ENCODE data around the gene ZRANB1. TPM values are rescaled to one million over a fixed set of nuclear protein-coding genes. Genes with fewer than 3 reads are reported as not detected.

The ZRANB1 gene
- polyA plus RNA-seq, 1 experiment, result 9.3 TPM

DNA sequence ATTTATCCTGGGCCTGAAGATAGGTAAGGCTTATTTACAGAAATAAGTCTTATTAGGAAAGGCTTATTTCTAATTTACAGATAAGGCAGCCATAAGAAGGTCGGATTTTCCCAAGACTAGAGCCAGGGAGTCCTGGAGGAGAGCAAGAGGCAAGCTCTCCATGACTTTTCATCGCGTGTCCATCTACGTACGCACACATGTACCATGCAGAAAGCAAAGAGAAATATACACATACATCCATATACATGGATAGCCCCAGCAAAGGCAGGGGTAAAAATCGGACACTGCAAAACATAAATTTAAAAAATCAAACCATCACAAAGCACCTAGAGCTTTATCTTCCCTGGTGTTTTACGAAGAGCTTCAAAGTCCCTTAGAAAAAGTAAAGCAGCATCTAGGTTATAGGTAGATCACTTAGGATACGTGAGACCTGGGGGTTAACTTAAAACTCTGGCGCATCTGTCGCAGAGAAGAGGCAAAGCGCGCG lies 25.8 kb upstream of the ZRANB1 start:
- POLR2A ChIA-PET, result no interaction called here
- CTCF ChIA-PET, result interaction anchor here (0.9 to 1.5 kb wide), 2 partner anchors 12 to 384 kb away, joined by 3 read pairs; no protein-coding TSS in a partner anchor
- H3K27me3 ChIP-seq (ENCODE audit: control insufficient read depth, insufficient read depth, low read length), result no peaks in the 10 kb centered on the region
- no peak for DNase-seq (ENCODE audit: low read depth)
- no peak for TF ChIP-seq CTCF (IDR thresholded peaks at IDR 0.05; ENCODE audit: insufficient read depth, low read depth, low read length)
- peak overlapping the region; percentile 92 for H3K4me3 ChIP-seq (ENCODE audit: low read depth, low read length)
- H3K36me3 ChIP-seq (ENCODE audit: control insufficient read depth, insufficient read depth, low read length), result no peaks in the 10 kb centered on the region

DNA sequence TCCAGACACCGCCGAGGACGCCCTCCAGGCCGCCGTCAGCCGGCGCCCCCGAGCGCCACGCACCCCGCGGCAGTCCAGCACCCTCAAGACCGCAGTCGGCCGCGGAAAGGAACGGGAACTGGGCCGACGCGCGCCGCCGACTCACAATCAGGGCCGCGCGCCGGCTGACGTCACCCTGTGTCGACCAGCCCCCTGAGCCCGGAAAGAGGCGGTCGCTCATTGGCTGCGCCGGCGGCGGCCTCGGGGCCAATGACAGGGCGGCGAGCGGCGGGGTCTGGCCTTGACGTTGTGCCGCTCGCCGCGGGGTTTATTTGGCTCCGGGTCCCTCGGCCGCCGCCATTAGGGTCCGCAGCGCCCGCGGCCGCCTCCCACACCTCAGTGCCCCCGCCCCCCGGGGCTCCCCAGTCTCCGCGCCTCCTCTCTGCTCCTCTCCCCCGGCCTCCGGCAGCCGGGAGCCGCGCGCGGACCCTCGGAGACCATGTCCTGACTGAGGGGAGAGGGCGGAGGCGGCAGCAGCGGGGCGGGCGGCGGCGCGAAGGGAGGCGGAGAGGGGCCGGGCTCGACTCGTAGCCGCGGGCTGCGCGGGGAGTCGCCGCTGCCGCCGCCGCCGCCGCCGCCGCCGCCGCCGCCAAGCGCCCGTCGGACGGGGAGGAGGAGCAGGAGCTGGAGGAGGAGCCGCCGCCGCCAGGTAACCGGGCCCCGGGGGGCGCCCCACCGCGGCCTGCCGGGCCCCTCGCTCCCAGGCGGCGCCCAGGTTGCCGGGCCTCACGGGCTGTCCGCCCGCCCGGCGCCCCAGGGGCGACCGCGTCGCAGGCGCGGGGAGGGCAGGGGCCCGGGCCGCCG lies 25.1 kb upstream of the ZRANB1 start:
- POLR2A ChIA-PET, result no interaction called here
- CTCF ChIA-PET, result interaction anchor here (0.6 to 1.5 kb wide), 4 partner anchors 13 to 384 kb away, joined by 3 read pairs; no protein-coding TSS in a partner anchor

DNA sequence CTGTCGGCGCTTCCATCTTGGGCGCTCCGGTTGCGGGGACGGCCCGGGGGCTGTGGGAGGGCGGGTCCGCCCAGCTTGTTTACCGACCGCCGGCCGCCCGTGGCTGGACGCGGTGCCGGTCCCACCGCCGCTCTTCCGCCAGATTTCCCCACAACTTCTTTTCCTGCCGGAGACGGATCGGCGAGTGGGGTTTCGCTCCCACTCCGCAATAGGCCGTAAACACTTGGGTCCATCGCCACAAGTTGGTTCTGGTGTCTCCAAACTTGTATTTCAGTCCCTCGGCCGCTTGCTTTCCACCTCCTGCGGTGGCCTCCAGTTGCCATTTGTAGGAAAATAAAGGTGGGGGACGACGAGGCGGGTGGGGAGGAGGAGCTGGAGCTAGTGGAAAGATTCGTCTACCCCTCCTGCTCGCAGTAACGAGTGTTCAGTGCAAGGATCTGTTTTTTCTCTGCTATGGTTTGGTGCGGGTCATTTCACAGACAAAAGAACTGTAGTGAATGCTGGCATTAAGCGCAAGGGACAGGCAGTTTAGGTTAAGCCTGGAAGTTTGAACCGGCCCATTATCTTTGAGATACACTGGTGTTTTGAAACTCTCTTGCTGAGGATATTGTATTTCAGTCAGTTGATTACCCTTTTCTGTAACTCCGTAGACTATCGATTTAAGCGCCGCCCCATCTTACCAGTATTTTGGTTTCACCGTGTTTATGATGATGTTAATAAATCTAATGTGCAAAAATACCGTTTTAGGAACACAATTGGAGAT lies 24.3 kb upstream of the ZRANB1 start:
- no peaks in the 10 kb centered on the region for H3K36me3 ChIP-seq (ENCODE audit: control insufficient read depth, insufficient read depth, low read length)
- no peak for DNase-seq (ENCODE audit: low read depth)
- TF ChIP-seq CTCF (IDR thresholded peaks at IDR 0.05; ENCODE audit: insufficient read depth, low read depth, low read length), result no peak
- POLR2A ChIA-PET, result no interaction called here
- peak overlapping the region; percentile 92 for H3K4me3 ChIP-seq (ENCODE audit: low read depth, low read length)
- no peaks in the 10 kb centered on the region for H3K27me3 ChIP-seq (ENCODE audit: control insufficient read depth, insufficient read depth, low read length)
- CTCF ChIA-PET, result interaction anchor here (1.2 kb wide), 1 partner anchor 88 kb away, joined by 3 read pairs; no protein-coding TSS in a partner anchor

More for the DNA sequence above, 25.1 kb upstream of the ZRANB1 start:
- no peaks in the 10 kb centered on the region for H3K27me3 ChIP-seq (ENCODE audit: control insufficient read depth, insufficient read depth, low read length)
- no peak for DNase-seq (ENCODE audit: low read depth)
- H3K4me3 ChIP-seq (ENCODE audit: low read depth, low read length), result peak overlapping the region; percentile 92
- no peaks in the 10 kb centered on the region for H3K36me3 ChIP-seq (ENCODE audit: control insufficient read depth, insufficient read depth, low read length)
- no peak for TF ChIP-seq CTCF (IDR thresholded peaks at IDR 0.05; ENCODE audit: insufficient read depth, low read depth, low read length)

- TF ChIP-seq CTCF (IDR thresholded peaks at IDR 0.05; ENCODE audit: insufficient read depth, low read depth, low read length), result no peak
- ChIA-PET POLR2A (interaction anchor here (0.6 kb wide), 1 partner anchor 20 kb away, joined by 4 read pairs; no protein-coding TSS in a partner anchor), CTCF (interaction anchor here (1.3 kb wide), 1 partner anchor 41 kb away, joined by 4 read pairs; no protein-coding TSS in a partner anchor)
- H3K27me3 ChIP-seq (ENCODE audit: control insufficient read depth, insufficient read depth, low read length), result no peaks in the 10 kb centered on the region
- H3K36me3 ChIP-seq (ENCODE audit: control insufficient read depth, insufficient read depth, low read length), result no peaks in the 10 kb centered on the region
- H3K4me3 ChIP-seq (ENCODE audit: low read depth, low read length), result peak overlapping the region; percentile 92
- DNase-seq (ENCODE audit: low read depth), result no peak
Observed at GRCh38 chr10:124918191-124918830, 23.6 kb upstream of the ZRANB1 start.

Measured in BJ (cell line).